ENCODE results near the gene MYH15.

MYH15 gene

DNA sequence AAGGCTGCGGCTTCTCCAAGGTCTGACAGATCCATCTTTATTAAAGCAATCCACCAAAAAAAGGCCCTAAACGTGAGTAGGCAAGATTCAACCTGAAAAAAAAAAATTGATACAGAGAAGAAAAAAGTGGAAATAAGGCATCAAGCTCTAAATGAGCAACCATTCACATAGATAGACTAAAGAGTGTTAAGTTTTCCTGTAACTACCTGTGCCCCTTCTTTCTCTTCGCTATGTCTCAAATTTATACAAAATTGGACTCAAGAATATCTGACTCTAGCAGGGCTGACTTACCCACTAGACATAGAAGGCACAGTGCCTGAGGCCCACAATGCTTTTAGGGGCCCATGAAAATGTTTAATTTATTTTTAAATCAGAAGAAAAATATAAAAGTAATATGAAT is at the start of gene MYH15:
TSS of gene MYH15 (minus strand) at position 101 of the 400 bp plus-strand sequence. CDS start at position 35, 66 bp downstream.
- DNase-seq (ENCODE audit: low read depth in 2 of 2), result no peak

DNA sequence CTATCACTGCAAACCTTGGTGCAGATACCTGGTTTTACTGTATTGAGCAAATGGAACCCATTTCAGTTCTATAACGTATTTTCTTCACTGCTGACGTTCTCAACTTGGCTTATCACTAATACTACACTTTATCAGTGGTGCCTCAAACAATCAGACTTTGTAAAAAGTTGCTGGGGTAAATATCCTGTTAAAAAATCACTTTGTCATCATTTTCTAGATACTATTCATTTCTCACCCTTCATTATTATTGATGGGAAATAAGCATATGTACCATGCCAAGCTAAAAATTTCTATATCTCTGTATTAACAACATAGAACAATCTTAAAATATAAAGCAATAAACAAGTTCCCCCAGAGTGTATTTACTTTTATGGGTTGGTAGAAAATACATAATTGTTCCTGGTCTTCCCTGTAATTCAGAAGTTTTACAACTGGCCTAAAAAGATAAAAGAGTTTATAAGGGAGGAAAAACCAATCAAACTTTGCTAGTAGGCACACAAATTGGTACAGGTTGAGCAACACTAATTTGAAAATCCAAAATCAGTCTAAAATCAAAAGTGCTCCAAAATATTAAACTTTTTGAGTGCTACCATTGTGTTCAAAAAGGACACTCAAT is 45.7 kb upstream of the MYH15 start:
- no peak for DNase-seq (ENCODE audit: low read depth in 2 of 2)

GRCh38 chr3:108554913-108555571 is 44.6 kb upstream of the MYH15 start:
- no peak for DNase-seq (ENCODE audit: low read depth in 2 of 2)

DNA sequence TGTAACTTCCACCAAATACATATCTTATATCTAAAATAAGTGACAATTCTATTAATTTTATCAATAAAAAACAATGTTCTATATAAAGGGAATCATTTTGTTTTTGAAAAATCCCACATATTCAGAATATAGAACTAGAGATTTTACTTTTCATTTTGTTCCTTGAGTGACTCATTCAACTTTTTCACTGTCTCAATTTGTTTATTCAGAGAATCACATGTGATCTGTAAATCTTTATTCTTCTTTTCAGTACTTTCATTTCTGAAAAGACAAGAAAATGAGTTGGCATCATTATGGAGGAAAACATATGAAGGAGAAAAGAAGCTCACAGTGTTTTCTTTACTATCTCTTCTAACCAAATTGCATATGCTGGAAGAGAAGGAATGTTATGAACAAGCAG is 43.8 kb upstream of the MYH15 start:
- DNase-seq (ENCODE audit: low read depth in 2 of 2), result no peak

GRCh38 chr3:108552267-108553159 is 42.1 kb upstream of the MYH15 start:
- no peak for DNase-seq (ENCODE audit: low read depth in 2 of 2)

DNA sequence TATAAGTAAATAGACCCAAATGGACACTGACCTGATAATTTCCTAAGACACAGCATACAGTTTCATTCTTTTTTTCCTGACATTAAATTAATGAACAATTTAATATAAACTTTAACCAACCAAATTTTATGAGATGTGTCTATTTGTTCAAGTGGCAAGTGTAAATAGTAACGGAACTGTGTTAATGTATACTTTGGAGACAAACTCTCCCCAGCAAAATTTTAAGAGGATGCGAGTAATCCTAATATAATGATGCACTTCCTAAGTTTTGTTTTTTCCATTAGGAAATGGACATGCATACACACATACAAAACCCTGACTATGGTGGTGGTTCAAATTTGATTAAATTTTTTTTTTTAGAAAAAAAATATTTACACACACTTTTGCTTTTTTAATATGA is 38.5 kb upstream of the MYH15 start:
- DNase-seq (ENCODE audit: low read depth in 2 of 2), result no peak

- no peak for DNase-seq (ENCODE audit: low read depth in 2 of 2)
Measured at GRCh38 chr3:108548304-108548703, 37.9 kb upstream of the MYH15 start.

GRCh38 chr3:108546692-108547091 is 36.3 kb upstream of the MYH15 start:
- DNase-seq (ENCODE audit: low read depth in 2 of 2), result no peak

GRCh38 chr3:108546247-108546646 is 35.9 kb upstream of the MYH15 start:
- DNase-seq (ENCODE audit: low read depth in 2 of 2), result no peak

- DNase-seq (ENCODE audit: low read depth in 2 of 2), result no peak
Measured at GRCh38 chr3:108538083-108538482, 27.7 kb upstream of the MYH15 start.

DNA sequence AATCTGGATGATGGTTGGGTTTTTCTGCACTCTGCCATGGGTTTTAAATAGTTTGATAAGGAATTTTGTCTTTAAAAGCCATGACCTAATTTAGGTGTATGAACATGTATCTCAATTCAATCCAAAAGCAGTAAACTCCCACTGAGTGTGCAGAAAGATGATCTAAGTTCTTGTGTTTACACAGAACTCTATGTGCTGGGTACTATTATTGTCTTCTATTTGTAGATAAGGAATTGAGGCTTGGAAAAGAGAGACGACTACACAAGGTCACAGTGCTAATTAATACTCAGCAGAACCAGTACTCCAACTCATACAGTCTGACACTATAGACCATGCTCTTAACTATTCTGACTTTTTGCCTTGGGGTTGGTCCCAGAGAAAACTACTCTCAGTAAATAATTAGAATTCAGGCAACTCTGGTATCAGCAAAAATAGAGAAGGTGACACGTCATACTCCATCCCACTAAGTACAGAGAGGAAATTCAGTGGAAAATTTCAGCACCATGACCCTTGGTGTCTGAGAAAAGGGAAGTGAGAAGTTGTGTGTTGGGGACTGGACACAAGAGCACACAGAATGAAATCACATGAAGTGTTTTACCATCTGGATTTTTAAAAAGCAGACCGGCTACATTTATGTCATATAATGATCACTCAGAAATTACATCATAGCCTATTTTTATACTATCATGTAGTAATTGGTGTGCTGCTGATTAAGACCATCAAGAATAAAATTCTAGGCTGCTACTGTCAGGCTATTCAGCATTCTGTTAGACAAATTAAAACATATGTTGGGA is 18.3 kb upstream of the MYH15 start:
- DNase-seq (ENCODE audit: low read depth in 2 of 2), result no peak

GRCh38 chr3:108527817-108528216 is 17.4 kb upstream of the MYH15 start:
- DNase-seq (ENCODE audit: low read depth in 2 of 2), result no peak

GRCh38 chr3:108527109-108527508 is 16.7 kb upstream of the MYH15 start:
- no peak for DNase-seq (ENCODE audit: low read depth in 2 of 2)

DNA sequence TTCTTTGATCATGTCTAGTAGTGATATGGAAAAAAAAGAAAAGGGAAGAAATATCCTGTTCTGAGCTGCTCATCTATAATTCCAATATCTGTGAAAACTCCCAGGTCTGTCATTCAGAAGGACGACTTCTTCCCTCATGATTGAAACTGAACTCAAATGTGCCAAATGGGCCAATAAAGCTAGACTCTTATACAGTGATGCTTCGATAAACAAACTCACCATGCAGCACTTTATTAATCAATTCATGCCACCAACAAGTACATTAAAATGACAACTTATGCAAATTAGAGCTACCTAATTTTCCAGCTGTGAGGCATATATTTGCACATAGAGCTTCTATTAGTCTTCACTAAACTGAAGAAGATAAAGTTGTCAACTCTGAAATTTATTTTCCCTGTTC is 15.6 kb upstream of the MYH15 start:
- no peak for DNase-seq (ENCODE audit: low read depth in 2 of 2)

DNA sequence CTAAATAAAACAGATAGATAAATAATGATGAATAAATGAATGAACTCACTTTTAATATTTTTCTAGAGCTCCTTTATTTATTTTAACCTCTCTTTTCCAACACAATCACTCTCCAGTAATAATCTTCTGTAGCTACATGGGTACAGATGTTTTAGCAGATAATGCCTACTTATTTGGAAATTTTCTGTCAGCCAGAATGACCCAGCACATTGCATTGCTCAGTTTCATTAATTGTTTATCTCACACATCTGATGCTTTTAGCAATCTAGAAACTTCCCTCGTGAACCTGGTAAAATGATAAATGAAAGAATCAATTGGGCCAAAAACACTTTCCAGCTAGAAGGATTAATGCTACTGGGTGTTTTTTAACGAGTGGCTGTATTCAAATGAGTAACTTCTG is 14.9 kb upstream of the MYH15 start:
- no peak for DNase-seq (ENCODE audit: low read depth in 2 of 2)

DNA sequence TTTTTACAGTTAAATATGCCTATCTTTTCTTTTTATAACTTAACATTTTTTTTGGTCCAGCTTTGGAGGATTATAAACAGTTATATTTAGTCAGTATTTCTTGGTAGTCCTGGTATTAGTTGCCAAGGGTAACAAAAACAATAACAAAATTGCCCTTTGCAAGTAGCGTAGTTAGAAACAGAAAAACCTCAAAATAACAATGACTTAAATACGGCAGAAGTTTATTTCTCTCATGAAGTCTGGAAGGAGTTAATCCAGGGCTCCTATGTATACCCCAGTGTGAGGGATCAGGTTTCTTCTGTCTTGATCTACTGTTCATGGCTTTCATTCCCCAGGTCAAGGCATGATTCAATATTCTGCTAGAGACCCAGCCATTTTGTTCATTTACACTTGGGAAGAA is 14.1 kb upstream of the MYH15 start:
- DNase-seq (ENCODE audit: low read depth in 2 of 2), result no peak

GRCh38 chr3:108518895-108519294 is 8.5 kb upstream of the MYH15 start:
- no peak for DNase-seq (ENCODE audit: low read depth in 2 of 2)

DNA sequence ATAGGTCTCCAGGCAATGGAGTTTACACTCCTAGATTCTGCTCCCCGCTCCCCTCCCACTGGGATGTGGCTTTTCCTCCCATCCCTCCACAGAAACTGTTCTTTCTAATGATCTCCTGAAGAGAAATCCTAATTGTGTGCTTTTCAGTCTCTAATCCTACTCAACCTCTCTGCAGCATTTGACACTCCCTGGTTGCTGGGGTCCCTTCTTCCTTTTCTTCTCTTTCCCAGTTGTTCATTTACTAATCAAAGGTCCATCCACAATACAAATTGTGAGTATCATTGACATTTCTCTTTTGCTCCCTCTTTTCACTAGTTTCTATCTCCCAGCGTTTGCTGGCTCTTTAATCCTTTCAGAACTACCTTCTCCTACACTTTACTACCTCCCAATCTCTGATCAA is 6.5 kb upstream of the MYH15 start:
- DNase-seq (ENCODE audit: low read depth in 2 of 2), result no peak

DNA sequence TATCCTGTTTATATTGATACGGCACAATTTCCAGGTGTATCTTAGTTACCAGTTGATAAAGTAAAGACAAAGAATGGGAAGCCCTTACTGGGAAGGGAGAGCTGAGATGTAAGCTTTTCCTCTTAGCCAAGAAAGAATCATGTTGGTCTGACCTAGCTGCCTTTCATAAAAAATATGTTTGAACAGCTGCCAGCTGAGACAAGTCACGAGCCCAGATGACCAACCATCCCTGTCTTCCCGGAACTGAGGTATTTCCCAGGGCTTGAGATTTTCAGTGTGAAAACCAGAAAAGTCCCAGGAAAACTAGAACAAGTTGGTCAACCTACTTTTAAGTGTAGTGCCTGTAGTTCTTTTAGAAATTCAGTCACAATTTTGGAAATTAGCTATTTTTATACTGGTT is 3.6 kb upstream of the MYH15 start:
- no peak for DNase-seq (ENCODE audit: low read depth in 2 of 2)

DNA sequence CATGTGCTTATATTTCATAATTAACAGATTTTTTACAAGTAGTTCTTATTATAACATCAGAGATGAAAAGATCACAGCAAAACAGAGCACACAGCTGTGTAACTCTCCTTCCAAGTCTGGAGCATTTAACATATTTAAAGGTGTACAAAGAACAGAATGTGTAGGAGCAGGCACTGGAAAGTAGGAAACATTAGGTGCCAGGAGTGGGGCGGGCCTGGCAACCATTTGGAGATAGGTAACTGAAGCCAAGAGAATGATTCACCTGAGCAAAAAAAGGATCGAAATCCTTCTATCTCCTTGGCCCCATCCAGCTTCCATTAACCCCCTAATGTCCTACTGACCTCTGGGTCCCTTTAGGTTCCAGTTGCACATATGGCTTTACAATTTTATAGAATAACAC is 2.3 kb upstream of the MYH15 start:
- no peak for DNase-seq (ENCODE audit: low read depth in 2 of 2)

GRCh38 chr3:108511490-108511889 is 1.1 kb upstream of the MYH15 start:
- DNase-seq (ENCODE audit: low read depth in 2 of 2), result no peak

GRCh38 chr3:108511055-108511454 is 659 bp upstream of the MYH15 start:
- no peak for DNase-seq (ENCODE audit: low read depth in 2 of 2)

All from stimulated activated CD4-positive, alpha-beta T cell treated with anti-CD3 and anti-CD28 coated beads, Interleukin-1b, Interleukin-23, amount 100 ng/mL, for 1 hour (primary cell).